ENCODE measurements around the gene CITED4.

DNA sequence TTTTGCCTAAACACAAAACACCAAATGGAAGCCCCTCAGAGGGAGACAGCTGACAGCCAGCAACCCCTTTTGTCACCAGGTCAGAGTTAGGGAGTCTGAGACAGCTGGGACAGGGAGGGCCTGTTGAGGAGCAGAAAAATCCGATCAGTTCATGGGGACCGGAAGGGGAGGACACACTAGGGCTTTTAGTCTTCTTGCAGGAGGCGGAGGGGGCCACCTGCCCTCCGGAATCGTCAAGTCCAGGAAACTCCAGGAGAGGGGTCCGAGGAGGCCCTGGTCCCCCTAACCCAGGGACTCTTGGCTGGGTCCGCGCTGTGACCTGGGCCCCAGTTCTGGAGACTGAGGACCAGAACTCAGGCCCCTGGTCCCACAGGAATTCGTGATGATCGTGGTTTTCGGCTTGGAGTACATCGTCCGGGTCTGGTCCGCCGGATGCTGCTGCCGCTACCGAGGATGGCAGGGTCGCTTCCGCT, 44.3 kb downstream of the CITED4 start:
- no peak for TF ChIP-seq CHD2 (IDR thresholded peaks at IDR 0.05; ENCODE audit: low read length, partially characterized antibody)
- TF ChIP-seq RAD21 (IDR thresholded peaks at IDR 0.05; ENCODE audit: low read length) = no peak
